Activated gamma-delta T cell treated with Interleukin-2 at 50 U/mL for 16 hours (primary cell): ENCODE measurements around the gene IGFLR1.
"Not testable (repeated sequence)": the region's sequence is repeated elsewhere in the genome, so short reads cannot be mapped to it uniquely, and the experiment has no call there.

Experiments used
- DNase-seq: peaks from one replicate; pipeline ENCODE4 v3.0.0-alpha.2; 2020

IGFLR1 gene

GRCh38 chr19:35739275-35740107 is 2.8 kb downstream of the IGFLR1 start:
- no peak for DNase-seq

DNA sequence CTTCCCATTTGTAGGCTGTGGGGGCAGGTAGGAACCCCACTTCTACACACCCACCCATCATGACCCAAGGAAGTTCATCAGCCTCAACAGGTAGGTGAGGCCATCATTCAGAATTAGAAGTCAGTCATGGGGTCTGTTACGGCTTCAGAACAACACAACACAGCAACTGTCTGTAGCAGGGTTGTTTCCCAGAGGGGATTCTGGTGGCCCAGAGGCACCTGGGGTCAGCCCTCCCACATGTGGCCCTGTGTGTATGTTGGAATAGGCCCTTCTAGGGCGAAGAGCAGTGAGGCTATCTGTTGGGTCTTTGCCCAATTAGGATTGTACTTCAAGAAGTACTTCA is 3.4 kb downstream of the IGFLR1 start:
- no peak for DNase-seq

DNA sequence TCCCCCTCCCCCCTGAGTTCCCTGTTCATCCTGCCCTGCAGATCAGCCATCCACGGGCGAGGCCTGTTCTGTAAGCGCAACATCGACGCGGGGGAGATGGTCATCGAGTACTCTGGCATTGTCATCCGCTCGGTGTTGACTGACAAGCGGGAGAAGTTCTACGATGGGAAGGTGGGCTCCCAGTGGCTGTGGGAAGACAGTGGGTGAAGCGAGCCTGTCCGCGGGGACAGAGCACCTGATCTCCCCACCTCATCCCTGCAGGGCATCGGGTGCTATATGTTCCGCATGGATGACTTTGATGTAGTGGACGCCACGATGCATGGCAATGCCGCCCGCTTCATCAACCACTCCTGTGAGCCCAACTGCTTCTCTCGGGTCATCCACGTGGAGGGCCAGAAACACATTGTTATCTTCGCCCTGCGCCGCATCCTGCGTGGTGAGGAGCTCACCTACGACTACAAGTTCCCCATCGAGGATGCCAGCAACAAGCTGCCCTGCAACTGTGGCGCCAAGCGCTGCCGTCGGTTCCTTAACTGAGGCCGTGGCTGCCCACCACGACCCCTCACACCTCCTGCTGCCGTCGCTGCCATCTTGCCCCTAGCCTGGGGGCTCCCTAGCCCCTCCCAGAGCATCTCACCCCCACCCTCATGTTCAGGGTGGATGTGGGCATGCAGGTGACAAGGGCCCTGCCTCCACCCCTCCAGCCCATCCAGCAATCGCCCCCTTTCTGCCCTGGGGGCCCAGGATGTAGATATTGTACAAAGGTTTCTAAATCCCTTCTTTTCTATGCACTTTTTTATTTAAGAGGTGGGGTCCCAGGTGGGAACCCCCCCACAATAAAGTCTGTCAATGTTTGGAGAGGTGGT is 4.0 kb downstream of the IGFLR1 start:
- no peak for DNase-seq

- DNase-seq: no peak
Observed at GRCh38 chr19:35736913-35737886, 5.1 kb downstream of the IGFLR1 start.

- DNase-seq: no peak
Observed at GRCh38 chr19:35734889-35735288, 7.4 kb downstream of the IGFLR1 start.

- DNase-seq: no peak
Observed at GRCh38 chr19:35734273-35734672, 8.0 kb downstream of the IGFLR1 start.

DNA sequence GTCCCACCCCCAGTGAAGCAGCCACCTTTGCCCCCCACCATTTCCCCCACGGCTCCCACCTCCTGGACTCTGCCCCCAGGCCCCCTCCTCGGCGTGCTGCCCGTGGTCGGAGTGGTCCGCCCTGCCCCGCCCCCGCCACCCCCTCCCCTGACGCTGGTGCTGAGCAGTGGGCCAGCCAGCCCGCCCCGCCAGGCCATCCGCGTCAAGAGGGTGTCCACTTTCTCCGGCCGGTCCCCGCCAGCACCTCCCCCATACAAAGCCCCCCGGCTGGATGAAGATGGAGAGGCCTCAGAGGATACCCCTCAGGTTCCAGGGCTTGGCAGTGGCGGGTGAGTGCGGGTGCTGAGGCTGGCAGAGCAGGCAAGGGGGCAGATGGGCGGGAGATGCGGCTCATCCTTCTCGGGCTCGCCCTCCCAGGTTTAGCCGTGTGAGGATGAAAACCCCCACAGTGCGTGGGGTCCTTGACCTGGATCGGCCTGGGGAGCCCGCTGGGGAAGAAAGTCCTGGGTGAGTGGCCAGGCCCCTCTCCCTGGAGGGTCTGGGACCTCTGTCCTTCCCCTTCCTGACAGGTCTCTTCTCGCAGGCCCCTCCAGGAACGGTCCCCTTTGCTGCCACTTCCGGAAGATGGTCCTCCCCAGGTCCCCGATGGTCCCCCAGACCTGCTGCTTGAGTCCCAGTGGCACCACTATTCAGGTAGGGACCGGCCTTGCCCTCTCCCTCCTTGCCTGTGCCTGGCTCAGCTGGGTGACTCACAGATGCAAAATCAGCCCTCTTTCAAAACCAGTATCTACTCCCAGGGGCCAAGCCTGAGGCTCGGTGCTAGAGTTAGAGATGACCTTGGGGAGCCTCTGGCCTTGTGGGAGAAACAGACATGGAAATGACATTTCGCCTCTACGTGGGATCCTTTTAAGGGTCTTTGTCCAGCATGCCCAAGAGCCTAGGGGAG is 8.8 kb downstream of the IGFLR1 start:
- DNase-seq: no peak

DNA sequence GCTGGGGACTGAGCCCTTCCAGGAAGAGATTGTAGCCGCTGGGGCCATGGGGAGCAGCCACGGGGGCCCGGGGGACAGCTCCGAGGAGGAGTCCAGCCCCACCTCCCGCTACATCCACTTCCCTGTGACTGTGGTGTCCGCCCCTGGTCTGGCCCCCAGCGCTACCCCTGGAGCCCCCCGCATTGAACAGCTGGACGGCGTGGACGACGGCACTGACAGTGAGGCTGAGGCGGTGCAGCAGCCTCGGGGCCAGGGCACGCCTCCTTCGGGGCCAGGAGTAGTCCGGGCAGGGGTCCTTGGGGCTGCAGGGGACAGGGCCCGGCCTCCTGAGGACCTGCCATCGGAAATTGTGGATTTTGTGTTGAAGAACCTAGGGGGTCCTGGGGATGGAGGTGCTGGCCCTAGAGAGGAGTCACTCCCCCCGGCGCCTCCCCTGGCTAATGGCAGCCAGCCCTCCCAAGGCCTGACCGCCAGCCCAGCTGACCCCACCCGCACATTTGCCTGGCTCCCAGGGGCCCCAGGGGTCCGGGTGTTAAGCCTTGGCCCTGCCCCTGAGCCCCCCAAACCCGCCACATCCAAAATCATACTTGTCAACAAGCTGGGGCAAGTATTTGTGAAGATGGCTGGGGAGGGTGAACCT is 9.6 kb downstream of the IGFLR1 start:
- no peak for DNase-seq

DNA sequence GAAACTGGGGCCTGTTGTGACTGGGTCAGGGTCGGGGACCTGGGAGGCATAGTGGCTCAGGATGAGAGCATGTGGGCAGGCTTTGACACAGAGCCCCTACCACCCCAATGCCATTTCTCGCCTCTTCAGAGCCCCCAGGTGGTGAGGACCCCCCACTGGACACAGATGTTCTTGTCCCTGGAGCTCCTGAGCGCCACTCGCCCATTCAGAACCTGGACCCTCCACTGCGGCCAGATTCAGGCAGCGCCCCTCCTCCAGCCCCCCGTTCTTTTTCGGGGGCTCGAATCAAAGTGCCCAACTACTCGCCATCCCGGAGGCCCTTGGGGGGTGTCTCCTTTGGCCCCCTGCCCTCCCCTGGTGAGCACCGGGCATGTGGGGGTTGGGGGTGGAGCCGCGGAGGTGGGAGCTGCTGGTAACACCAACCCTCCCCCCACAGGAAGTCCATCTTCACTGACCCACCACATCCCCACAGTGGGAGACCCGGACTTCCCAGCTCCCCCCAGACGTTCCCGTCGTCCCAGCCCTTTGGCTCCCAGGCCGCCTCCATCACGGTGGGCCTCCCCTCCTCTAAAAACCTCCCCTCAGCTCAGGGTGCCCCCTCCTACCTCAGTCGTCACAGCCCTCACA is 10.4 kb downstream of the IGFLR1 start:
- no peak for DNase-seq

- DNase-seq: no peak
Observed at GRCh38 chr19:35731353-35731752, 10.9 kb downstream of the IGFLR1 start.

GRCh38 chr19:35730326-35730725 is 11.9 kb downstream of the IGFLR1 start:
- no peak for DNase-seq

DNA sequence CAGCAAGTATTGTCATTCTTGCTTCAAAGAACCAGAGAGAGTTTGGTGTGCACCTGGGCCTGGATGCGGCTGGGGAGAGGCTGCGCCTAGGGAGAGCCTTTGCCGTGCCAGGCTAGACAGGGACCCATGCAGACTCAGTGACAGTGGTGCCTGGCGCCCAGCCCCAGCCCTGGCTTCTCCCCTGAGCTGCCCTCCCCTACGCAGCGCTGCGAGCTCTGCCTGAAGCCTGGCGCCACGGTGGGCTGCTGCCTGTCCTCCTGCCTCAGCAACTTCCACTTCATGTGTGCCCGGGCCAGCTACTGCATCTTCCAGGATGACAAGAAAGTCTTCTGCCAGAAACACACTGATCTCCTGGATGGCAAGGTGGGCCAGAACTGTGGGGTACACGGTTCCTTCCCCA is 12.5 kb downstream of the IGFLR1 start:
- DNase-seq: no peak

DNA sequence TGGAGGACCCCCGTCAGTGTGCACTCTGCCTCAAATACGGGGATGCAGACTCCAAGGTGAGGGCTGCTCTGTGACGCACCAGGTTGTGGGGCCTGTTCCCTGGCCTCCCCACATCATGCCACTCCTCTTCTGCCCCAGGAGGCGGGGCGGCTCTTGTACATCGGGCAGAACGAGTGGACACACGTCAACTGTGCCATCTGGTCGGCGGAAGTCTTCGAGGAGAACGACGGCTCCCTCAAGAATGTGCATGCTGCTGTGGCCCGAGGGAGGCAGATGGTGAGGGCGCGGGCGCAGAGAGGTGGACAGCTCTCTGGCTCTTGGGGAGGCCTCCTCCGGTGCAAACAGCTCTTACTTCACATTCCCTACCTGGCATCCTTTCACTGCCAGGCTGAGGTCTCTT is 13.2 kb downstream of the IGFLR1 start:
- DNase-seq: no peak

DNA sequence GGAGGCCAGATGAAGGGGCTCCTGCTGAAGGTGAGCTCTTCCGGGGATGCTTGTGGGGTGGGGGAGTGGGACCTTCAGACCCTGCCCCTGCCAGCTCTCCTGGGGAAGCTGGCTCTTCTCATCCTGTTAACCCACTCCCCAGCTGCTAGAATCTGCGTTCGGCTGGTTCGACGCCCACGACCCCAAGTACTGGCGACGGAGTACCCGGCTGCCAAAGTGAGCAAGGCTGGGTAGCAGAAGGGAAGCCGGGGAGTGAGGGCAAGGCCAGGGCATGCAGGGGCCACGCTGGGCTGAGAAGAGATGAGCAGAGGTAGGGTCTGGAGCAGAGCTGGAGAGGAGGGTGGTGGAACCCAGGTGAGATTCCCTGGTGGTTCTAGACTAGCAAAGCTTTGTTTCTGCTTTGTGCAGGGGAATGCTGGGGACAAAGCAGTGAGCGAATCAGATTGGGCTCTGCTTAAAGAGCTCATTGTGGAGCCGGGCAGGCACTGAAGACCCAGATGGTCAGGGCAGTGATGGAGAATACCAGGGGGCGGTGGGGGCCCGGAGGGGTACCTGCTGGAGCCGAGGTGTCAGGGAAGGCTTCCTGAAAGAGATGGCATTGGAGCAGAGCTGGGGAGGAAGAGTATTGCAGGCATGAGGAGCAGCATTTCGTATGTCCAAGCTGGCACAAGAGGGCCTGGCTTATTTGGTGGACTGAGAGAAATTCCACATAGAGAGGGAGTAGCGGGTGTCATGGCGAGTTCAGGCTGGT is 14.1 kb downstream of the IGFLR1 start:
- no peak for DNase-seq

GRCh38 chr19:35727053-35727955 is 14.9 kb downstream of the IGFLR1 start:
- DNase-seq: no peak

- DNase-seq: no peak
Observed at GRCh38 chr19:35725216-35725861, 16.9 kb downstream of the IGFLR1 start.

DNA sequence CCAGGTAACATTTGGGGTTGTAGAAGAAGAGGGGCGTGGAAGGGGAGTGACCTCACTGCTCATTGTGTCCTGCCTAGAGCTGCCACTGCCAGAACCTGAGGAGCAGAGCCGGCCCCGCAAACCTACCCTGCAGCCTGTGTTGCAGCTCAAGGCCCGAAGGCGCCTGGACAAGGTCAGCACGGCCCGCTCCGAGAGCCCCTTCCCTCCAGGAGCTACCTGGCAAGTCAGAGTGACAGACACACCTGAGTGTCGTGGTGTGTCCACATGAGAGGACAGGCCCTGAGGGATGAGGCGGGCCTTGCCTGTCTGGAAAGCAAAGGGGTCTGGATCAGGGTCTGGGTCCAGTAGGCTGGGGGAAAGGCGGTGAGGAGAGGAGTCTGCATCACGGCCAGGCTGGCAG is 17.7 kb downstream of the IGFLR1 start:
- no peak for DNase-seq

- not testable (repeated sequence) for DNase-seq
Observed at GRCh38 chr19:35724132-35724531, 18.1 kb downstream of the IGFLR1 start.
